Ishikawa (cell line): ENCODE measurements around the gene SHPK.

Experiments
- CEBPB ChIP-seq: IDR thresholded peaks from 2 replicates; pipeline ENCODE4 v1.6.1; 2012
- CREB1 ChIP-seq: IDR thresholded peaks from 2 replicates; pipeline ENCODE4 v1.6.1; 2012; ENCODE audit warnings: low read depth
- EGR1 ChIP-seq: IDR thresholded peaks from 2 replicates; pipeline ENCODE4 v1.6.1; 2012
- EP300 ChIP-seq: IDR thresholded peaks from 2 replicates; pipeline ENCODE4 v1.6.1; 2012; ENCODE audit warnings: borderline replicate concordance
- NFIC ChIP-seq: IDR thresholded peaks from 2 replicates; pipeline ENCODE4 v1.6.1; 2012
- RAD21 ChIP-seq: IDR thresholded peaks from 2 replicates; pipeline ENCODE4 v1.6.1; 2012; ENCODE audit warnings: low read depth
- TCF12 ChIP-seq: IDR thresholded peaks from 2 replicates; pipeline ENCODE4 v1.6.1; 2012; ENCODE audit warnings: low read depth
- YY1 ChIP-seq: IDR thresholded peaks from 2 replicates; pipeline ENCODE4 v1.6.1; 2012; ENCODE audit warnings: low read depth
- TF ChIP-seq, protein P1 (sequence below): IDR thresholded peaks from 2 replicates; pipeline ENCODE4 v1.6.1; 2012
- TF ChIP-seq, protein P2 (sequence below): IDR thresholded peaks from 2 replicates; pipeline ENCODE4 v1.6.1; 2012
- TF ChIP-seq, protein P3 (sequence below): IDR thresholded peaks from 2 replicates; pipeline ENCODE4 v1.6.1; 2012; ENCODE audit warnings: low read depth, mild to moderate bottlenecking

- TF ChIP-seq CREB1 = no peak
- no peak for TF ChIP-seq TCF12
- TF ChIP-seq, protein P1, sequence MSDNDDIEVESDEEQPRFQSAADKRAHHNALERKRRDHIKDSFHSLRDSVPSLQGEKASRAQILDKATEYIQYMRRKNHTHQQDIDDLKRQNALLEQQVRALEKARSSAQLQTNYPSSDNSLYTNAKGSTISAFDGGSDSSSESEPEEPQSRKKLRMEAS = no peak
- no peak for TF ChIP-seq RAD21
- no peak for TF ChIP-seq CEBPB
- TF ChIP-seq, protein P2, sequence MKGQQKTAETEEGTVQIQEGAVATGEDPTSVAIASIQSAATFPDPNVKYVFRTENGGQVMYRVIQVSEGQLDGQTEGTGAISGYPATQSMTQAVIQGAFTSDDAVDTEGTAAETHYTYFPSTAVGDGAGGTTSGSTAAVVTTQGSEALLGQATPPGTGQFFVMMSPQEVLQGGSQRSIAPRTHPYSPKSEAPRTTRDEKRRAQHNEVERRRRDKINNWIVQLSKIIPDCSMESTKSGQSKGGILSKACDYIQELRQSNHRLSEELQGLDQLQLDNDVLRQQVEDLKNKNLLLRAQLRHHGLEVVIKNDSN = no peak
- no peak for TF ChIP-seq EGR1
- TF ChIP-seq NFIC = no peak
- no peak for TF ChIP-seq YY1
- TF ChIP-seq, protein P3, sequence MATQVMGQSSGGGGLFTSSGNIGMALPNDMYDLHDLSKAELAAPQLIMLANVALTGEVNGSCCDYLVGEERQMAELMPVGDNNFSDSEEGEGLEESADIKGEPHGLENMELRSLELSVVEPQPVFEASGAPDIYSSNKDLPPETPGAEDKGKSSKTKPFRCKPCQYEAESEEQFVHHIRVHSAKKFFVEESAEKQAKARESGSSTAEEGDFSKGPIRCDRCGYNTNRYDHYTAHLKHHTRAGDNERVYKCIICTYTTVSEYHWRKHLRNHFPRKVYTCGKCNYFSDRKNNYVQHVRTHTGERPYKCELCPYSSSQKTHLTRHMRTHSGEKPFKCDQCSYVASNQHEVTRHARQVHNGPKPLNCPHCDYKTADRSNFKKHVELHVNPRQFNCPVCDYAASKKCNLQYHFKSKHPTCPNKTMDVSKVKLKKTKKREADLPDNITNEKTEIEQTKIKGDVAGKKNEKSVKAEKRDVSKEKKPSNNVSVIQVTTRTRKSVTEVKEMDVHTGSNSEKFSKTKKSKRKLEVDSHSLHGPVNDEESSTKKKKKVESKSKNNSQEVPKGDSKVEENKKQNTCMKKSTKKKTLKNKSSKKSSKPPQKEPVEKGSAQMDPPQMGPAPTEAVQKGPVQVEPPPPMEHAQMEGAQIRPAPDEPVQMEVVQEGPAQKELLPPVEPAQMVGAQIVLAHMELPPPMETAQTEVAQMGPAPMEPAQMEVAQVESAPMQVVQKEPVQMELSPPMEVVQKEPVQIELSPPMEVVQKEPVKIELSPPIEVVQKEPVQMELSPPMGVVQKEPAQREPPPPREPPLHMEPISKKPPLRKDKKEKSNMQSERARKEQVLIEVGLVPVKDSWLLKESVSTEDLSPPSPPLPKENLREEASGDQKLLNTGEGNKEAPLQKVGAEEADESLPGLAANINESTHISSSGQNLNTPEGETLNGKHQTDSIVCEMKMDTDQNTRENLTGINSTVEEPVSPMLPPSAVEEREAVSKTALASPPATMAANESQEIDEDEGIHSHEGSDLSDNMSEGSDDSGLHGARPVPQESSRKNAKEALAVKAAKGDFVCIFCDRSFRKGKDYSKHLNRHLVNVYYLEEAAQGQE = no peak
- TF ChIP-seq EP300 = no peak
Measured at GRCh38 chr17:3571043-3571900, 64.8 kb downstream of the SHPK start.
